ENCODE results near the gene MYCN.

DNA sequence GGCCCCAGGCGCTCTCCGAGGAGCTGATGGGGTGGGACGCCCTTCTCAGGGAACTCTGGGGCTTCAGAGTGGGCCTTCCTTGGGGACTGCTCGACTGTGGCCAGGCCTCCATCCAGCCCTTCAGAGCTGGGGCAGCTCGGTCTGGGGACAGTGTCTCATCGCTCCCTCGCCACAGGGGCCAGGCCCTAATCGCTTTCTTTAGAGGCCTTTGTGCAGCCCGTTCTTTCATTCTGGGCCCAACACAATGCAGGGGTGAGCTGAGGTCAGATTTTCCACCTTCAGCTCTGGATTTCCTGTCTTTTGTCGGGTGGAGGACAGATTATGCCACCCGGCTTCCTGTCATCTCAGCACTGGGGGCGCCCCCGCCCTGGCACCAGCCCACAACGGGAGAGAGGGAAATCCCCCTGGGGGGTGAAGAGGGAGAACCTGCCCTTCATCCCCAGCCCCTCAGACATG, 25.2 kb downstream of the MYCN start:
- TF ChIP-seq EZH2 (IDR thresholded peaks at IDR 0.05) (no peak), POLR2AphosphoS5 (IDR thresholded peaks at IDR 0.05; ENCODE audit: borderline replicate concordance, low read depth, low read length) (no peak)

All from SK-N-MC (cell line).